DOHH2 (cell line): ENCODE data around the gene ETF1.

Experiments used
- CTCF ChIP-seq: fragments of 200-600 bp; sonication (generic); IDR thresholded peaks from one replicate; pipeline ENCODE4 v1.5.1; 2014; ENCODE audit warnings: antibody characterized with exemption, mild to moderate bottlenecking, low read depth, low read length; ENCODE audit not compliant: poor library complexity, severe bottlenecking
- EZH2phosphoT487 ChIP-seq: fragments of 200-600 bp; sonication (generic); IDR thresholded peaks from 2 replicates; pipeline ENCODE4 v1.6.1; 2017; ENCODE audit warnings: borderline replicate concordance, mild to moderate bottlenecking, antibody characterized with exemption, low read length, moderate library complexity, mixed read lengths

DNA sequence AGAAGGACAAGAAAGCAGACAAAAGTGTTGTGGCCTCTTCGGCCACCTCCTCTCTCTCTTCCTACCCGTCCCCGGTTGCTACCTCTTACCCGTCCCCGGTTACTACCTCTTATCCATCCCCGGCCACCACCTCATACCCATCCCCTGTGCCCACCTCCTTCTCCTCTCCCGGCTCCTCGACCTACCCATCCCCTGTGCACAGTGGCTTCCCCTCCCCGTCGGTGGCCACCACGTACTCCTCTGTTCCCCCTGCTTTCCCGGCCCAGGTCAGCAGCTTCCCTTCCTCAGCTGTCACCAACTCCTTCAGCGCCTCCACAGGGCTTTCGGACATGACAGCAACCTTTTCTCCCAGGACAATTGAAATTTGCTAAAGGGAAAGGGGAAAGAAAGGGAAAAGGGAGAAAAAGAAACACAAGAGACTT lies 75.3 kb downstream of the ETF1 start:
- TF ChIP-seq CTCF (no peak), EZH2phosphoT487 (no peak)
